Measurements from ENCODE around the gene STK26. TPM values are rescaled to one million over a fixed set of nuclear protein-coding genes. Genes with fewer than 3 reads are reported as not detected.
"Not testable (repeated sequence)": the region's sequence is repeated elsewhere in the genome, so short reads cannot be mapped to it uniquely, and the experiment has no call there.

The STK26 gene
- total RNA-seq, 2 donors from 2014 or later, result 8.9 to 15.4 TPM

DNA sequence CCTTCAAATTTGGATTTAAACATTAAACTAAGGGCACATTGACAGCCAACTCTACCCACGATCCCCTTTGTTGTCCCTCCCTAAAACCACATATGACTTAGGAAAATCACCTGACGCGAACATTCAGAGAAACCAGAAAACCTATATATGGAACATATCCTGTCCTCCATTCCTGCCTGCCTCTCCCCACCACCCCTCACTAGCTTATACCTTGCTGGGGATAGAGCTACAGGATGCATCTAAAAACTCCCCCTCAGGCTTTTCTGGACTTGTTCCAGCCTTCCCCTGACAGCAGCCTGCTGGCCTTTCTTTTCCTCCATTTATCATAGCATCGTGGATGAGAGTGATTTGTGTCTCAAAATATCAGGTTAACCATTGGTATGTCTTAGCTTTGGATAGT, 8.8 kb downstream of the STK26 start:
- no peak for DNase-seq (ENCODE audit: low spot score)
- intact Hi-C loops (cut with DNase I), result no loop called here

DNA sequence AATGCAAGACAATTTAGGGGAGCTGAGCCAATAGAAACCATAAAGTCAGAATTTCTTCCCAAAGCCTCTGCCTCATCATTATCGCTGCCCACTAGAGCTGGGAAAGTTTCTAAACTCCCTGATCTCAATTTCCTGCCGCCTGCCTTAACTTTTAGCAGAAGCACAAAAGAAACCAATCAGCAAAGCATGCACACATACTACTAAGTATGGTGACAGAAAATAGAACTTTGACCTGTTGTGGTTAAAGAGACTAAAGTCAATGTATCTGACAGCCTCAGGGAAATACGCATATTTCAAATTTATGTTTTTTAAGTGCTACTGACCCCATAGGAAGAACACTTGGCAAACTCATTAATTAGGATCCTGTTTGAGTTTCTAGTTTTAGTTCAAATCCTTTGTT, 10.1 kb downstream of the STK26 start:
- DNase-seq (ENCODE audit: low spot score), result no peak
- intact Hi-C loops (cut with DNase I), result no loop called here

- no peak for DNase-seq (ENCODE audit: low spot score)
- intact Hi-C loops (cut with DNase I), result no loop called here
Measured at GRCh38 chrX:132034648-132035047, 11.5 kb downstream of the STK26 start.

- no peak for DNase-seq (ENCODE audit: low spot score)
- intact Hi-C loops (cut with DNase I), result no loop called here
Measured at GRCh38 chrX:132037479-132037993, 14.4 kb downstream of the STK26 start.

DNA sequence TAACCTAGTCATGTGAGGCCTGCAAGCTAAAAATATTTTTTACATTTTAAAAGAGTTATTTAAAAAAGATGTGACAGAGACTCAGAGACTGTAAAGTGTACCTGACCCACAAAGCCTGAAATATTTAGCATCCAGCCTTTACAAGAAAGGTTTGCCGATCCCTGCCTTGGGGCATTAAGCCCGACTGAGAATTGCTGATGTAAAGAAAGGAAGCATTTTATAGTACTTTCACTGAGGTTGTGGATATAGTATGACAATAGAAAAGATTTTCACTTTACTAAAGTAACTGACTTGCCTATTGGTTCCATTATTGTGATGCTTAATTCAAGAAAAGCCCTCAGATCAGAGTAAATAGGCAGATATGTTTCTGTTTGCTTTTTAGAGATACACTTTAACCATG, 17.0 kb downstream of the STK26 start:
- intact Hi-C loops (cut with DNase I), result no loop called here
- DNase-seq (ENCODE audit: low spot score), result no peak

GRCh38 chrX:132041015-132041414, 17.9 kb downstream of the STK26 start:
- DNase-seq (ENCODE audit: low spot score), result no peak
- intact Hi-C loops (cut with DNase I), result no loop called here

DNA sequence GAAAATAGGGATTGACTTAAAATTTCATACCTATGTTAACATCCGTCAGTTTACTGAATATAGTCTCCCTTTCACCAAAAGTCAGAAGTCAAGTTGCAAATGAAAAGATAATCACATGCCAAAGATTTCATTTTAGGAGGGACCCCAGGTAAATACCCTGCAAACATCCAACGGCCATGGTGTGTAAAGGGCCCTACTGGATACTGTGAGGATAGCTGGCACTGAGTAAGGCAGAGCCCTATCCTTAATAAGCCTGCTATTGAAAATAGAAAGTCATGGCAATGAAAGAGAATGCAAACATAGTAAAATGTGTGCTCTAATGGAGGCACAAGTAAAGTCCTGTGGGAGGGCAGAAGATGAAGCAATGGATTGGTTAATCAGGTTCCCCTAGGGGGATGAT, 20.9 kb downstream of the STK26 start:
- DNase-seq (ENCODE audit: low spot score), result no peak
- intact Hi-C loops (cut with DNase I), result no loop called here

DNA sequence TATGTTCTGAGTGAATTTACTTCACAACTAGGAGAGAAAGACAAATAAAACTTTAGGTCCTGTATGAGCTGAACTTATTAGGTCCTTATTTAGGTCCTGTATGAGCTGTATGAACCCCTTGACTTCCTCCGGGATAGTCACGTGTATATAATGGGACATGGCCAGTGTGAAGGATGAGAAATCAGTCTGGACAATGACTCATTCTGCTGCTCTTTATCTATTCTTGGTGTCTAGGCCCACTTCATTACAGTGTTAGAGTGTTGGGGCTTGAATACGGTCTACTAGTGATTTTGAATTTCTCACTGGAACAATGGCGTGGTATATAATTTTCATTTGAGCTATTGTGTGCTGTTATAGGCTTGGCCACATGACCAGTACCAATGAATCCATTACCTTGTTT, 21.9 kb downstream of the STK26 start:
- DNase-seq (ENCODE audit: low spot score), result no peak
- intact Hi-C loops (cut with DNase I), result no loop called here

DNA sequence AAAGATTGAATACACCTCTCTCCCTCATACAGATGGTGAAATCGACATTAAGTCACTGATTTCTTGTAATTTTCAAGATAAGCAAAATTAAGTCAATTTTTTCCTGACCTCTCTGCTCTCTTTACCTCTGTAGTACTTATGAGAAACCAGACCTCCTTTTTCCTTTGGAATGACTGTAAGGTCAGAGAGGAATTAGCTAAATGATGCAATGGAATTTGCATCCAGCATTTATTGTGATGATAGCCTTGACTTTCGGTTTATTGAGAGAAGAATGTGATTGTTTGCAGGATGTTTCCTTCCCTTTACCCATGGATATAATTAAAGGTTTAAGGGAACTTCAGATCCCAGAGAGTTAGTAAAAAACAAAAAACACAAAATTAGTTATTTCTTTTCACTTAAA, 22.4 kb downstream of the STK26 start:
- intact Hi-C loops (cut with DNase I), result no loop called here
- DNase-seq (ENCODE audit: low spot score), result no peak

DNA sequence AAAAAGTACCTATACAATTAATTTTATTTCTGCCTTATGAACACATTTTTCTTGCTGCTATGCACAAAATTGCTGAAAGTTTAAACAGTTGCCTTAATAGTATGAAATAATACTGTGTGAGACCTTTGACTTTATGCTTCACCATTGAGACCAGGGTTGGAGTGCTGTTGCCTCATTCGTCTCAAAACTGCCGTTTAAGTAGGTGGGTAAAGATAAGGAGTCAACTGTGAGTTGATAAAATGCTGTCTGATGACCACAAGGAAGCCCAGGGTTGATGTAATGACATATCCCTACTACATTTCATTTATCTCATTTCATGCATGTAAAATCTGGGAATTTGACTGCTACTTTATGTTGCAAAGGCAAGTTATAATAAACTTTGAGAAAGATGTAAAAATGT, 23.4 kb downstream of the STK26 start:
- DNase-seq (ENCODE audit: low spot score), result no peak
- intact Hi-C loops (cut with DNase I), result no loop called here

DNA sequence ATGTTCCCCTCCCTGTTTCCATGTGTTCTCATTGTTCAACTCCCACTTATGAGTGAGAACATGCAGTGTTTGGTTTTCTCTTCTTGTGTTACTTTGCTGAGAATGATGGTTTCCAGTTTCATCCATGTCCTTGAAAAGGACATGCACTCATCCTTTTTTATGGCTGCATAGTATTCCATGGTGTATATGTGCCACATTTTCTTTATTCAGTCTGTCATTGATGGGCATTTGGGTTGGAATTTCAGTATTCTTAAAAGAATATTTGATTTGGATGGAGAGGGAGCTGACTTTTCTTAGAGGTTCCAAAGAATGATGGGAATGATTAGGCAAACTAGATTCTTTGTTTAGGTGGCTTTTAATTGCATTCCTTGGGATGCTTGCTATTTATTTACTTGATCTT, 28.7 kb downstream of the STK26 start:
- DNase-seq (ENCODE audit: low spot score); intact Hi-C loops (cut with DNase I): not testable (repeated sequence)

DNA sequence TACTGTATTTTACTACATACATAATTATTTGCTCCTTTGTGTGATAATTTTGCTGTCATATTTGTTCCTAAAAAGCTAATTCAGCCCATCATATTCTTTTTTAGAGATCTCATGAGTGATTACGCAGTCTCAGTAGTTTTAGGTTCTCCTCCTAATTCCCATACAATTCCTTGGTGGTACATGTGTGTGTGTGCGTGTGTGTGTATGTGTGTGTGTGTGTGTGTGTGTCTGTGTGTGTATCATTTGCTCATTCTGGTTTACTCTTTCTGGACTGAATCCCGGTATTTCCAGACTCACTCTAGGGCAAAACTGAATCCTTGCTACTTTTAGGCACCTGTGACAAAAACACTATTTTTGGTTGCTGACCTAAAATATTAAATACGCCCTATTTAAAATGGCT, 34.9 kb downstream of the STK26 start:
- DNase-seq (ENCODE audit: low spot score), result no peak
- intact Hi-C loops (cut with DNase I), result no loop called here

- intact Hi-C loops (cut with DNase I), result no loop called here
- DNase-seq (ENCODE audit: low spot score), result no peak
Measured at GRCh38 chrX:132058975-132059374, 35.9 kb downstream of the STK26 start.

- intact Hi-C loops (cut with DNase I), result no loop called here
- no peak for DNase-seq (ENCODE audit: low spot score)
Measured at GRCh38 chrX:132059973-132060540, 37.0 kb downstream of the STK26 start.

GRCh38 chrX:132063334-132063733, 40.2 kb downstream of the STK26 start:
- intact Hi-C loops (cut with DNase I), result no loop called here
- DNase-seq (ENCODE audit: low spot score), result no peak

DNA sequence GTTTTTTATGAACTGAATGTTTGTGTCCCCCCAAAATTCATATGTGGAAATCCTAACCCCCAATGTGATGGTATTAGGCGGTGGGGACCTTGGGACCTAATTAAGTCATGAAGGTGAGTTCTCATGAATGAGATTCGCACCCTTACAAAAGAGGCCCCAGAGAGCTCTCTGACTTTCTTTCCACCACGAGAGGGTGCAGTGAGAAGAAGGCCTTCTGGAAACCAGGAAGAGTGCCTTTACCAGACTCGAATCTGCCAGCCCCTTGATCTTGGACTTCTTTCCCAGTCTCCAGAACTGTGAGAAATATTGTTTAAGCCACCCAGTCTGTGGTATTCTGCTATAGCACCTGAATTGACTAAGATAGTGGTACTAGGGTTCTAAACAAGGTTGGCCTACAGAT, 40.8 kb downstream of the STK26 start:
- no peak for DNase-seq (ENCODE audit: low spot score)

GRCh38 chrX:132068405-132068804, 45.3 kb downstream of the STK26 start:
- intact Hi-C loops (cut with DNase I), result no loop called here
- no peak for DNase-seq (ENCODE audit: low spot score)

More for the DNA sequence above, 40.8 kb downstream of the STK26 start:
- intact Hi-C loops (cut with DNase I), result no loop called here

- intact Hi-C loops (cut with DNase I), result no loop called here
- DNase-seq (ENCODE audit: low spot score), result no peak
Measured at GRCh38 chrX:132071254-132071653, 48.2 kb downstream of the STK26 start.

- intact Hi-C loops (cut with DNase I), result no loop called here
- DNase-seq (ENCODE audit: low spot score), result no peak
Measured at GRCh38 chrX:132077414-132077813, 54.3 kb downstream of the STK26 start.

DNA sequence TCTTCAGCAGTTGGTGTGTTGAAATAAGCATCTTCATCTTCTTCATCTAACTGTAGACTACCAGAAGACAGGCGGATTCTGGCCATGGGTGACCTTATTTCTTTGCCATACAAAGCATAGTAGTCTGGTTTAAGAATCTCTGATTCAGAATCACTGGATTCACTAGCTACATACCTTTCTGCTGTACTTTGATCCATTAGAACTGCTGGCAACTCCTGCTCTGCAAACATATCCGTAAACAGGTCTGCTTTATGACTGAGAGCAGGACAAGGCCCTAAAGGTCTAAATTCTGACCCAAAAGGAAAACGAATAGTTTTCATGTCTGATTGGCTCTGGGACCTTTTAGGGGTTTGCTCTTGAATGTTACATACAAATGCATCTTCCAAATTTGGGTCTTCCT, 54.8 kb downstream of the STK26 start:
- DNase-seq (ENCODE audit: low spot score), result no peak
- intact Hi-C loops (cut with DNase I), result no loop called here

- intact Hi-C loops (cut with DNase I), result no loop called here
- no peak for DNase-seq (ENCODE audit: low spot score)
Measured at GRCh38 chrX:132085786-132086185, 62.7 kb downstream of the STK26 start.

DNA sequence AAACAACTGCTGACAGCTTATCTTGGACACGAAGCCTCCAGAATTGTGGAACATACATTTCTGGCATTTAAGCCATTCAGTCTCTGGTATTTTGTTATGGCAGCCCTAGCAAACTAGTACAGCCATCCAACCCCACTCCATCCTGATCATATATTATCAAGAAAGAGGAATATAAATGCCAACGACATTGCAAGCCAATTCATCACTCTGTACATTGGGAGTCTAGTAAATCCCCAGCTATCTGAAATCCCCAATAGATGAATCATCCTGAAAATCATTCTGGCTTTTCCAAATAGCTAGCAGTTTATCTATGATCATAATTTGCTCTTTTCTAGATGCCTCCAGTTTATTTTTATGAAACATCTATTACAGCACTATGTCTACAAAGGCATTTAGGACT, 63.6 kb downstream of the STK26 start:
- intact Hi-C loops (cut with DNase I), result no loop called here
- DNase-seq (ENCODE audit: low spot score), result no peak
